Fibroblast of villous mesenchyme (primary cell): ENCODE results near the gene ARHGEF11. TPM values are rescaled to one million over a fixed set of nuclear protein-coding genes. Genes with fewer than 3 reads are reported as not detected.
A peak's percentile ranks its signal among the peaks of the same experiment; 100 is the strongest.

ENCODE experiments used
- DNase-seq: peaks from one replicate; pipeline ENCODE4 v3.0.0-alpha.2; 2010; ENCODE audit warnings: low read depth
- H3K4me3 ChIP-seq: 2 replicates; pipeline ENCODE4 v1.5.1; 2011; ENCODE audit warnings: low read depth, mild to moderate bottlenecking, low read length
- total RNA-seq: library from RNA; depleted of rRNA; stranded (reverse); fragments of >200 nt; gene quantifications from 2 replicates; pipeline ENCODE4 v1.2.3, GENCODE V29; 2012
- TF ChIP-seq, protein P1 (sequence below): IDR thresholded peaks from 2 replicates; pipeline ENCODE4 v1.5.1; 2012; ENCODE audit warnings: low read depth, mild to moderate bottlenecking, low read length; ENCODE audit not compliant: insufficient read depth

ARHGEF11 gene
- total RNA-seq, 1 donor = 34.1 TPM

DNA sequence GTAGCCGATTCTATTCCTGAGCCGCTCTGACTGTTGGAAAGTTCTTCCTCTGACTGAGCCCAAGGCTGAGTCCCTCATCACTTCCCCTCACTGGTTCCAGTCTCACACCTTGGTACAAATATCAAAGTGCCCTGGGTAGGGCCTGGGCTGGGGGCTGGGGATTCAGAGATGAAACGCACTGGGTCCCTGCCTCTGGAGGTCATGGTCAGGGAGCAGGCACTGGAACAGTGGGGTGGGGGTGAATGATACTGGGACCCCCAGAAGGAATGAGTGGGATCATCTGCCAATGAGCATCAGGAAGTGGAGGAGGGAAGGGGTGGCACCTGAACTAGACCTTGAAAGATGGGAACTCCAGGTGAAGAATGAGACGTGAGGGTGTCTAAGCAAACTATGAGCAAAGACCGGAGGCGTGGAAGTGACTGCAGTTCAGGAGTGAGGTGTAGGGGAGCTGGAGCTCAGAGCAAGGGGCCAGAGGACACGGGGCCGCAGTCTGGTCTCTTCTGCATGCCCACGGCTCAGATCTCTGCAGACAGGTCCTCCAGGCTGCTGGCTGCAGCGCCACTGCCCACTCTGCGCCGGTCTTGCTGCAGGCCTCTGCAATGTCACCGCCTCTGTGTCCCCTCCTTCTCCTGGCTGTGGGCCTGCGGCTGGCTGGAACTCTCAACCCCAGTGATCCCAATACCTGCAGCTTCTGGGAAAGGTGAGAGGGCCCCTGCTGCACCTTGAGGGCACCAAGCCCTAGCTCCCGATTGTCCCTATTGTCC, 142.0 kb downstream of the ARHGEF11 start:
- H3K4me3 ChIP-seq = no peak overlapping the region
- TF ChIP-seq, protein P1, sequence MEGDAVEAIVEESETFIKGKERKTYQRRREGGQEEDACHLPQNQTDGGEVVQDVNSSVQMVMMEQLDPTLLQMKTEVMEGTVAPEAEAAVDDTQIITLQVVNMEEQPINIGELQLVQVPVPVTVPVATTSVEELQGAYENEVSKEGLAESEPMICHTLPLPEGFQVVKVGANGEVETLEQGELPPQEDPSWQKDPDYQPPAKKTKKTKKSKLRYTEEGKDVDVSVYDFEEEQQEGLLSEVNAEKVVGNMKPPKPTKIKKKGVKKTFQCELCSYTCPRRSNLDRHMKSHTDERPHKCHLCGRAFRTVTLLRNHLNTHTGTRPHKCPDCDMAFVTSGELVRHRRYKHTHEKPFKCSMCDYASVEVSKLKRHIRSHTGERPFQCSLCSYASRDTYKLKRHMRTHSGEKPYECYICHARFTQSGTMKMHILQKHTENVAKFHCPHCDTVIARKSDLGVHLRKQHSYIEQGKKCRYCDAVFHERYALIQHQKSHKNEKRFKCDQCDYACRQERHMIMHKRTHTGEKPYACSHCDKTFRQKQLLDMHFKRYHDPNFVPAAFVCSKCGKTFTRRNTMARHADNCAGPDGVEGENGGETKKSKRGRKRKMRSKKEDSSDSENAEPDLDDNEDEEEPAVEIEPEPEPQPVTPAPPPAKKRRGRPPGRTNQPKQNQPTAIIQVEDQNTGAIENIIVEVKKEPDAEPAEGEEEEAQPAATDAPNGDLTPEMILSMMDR = no peak
- no peak for DNase-seq

DNA sequence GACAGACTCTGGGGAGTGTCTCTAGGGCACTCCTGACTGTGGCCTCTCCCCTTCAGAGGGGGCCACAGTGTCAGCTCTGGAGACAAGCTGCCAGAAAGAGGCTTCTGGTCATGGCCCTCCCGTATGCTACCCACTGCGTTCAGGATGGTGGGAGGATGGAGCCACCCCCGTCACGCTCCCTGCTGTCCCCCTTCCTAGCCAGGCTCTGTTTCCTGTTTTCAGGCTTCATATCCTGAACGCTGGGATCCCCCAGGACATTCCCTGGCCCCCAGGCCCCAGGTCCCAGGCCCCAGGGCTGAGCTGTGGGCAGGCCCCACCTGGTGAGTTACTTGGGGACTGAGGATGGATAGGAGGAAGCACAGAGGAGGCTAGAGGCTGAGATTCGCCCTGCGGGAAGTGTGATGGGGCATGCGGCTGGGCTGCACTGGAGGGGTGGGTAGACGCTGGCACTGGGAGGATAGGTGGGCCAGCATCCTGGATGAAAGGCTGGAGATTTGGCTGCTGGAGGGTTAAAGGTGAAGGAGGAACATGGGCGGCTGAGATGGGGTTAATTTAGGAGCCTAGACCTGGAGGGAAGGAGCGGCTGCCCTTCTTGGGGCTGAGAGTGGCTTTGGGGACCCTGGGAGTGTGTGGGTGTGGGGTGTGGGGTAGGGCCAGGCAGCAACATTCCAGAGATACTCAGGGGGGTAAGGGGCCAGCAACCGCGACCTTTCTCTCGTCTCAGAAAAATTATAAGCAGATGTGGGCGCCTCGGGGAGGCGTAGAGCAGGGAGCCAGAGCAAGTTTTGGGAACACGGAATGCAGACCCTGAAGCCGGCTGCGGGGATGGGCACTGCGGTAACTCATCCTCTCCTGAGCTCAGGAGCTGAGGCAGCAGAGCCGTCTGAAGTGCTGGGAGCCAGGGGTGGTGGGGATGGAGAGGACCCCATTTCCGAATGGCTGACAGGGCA, 143.3 kb downstream of the ARHGEF11 start:
- TF ChIP-seq, protein P1 = no peak
- DNase-seq = no peak
- no peak overlapping the region for H3K4me3 ChIP-seq

DNA sequence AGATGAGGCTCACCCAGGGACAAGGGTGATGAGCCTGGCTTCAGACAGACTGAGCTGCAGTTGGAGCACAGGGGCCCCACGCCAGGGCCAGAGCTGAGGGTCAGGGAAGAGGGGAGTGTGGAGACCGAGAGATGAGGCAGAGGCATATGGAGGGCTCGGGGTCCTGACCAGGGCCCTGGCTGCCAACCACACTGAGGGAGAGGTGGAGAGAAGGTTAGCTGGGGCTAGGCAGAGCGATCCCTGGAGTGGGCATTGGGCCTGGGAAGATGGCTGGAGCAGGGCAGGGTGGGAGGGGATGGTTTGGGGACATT, 144.0 kb downstream of the ARHGEF11 start:
- TF ChIP-seq, protein P1 = no peak
- DNase-seq = no peak

DNA sequence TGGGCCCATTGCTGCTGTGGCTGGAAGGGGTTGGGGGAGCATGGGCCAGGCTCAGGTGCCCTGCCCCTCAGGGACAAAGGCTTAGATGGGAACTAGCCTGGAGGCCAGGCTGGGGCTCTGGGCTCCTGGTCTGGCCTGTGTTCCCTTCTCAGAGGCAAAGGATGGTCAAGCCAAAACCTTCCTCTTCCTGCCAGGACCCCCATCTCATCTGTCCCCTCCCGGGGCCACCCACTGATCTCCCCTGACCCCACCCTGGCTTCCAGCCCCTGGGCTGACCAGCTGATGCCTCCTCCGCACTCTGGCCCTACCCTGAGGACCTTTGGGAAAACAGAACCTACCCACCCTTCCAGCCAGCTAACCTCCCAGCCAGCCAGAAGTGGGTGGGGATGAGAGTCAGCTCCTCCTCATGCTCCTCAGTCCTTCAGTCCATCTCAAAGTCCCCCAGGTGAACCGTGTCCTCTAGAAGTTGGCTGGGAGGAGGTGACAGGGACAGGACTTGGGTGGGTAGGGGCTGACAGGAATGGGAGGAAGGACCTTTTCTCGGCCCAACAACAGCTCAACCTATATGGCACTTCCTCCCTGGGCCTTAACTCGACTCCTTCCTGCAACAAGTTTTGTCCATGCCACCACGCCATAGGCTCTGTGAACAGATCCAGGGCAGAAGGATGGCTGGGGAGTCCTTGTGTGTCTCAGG, 144.5 kb downstream of the ARHGEF11 start:
- no peak overlapping the region for H3K4me3 ChIP-seq
- TF ChIP-seq, protein P1 = no peak
- DNase-seq = no peak

More for the DNA sequence above, 144.0 kb downstream of the ARHGEF11 start:
- H3K4me3 ChIP-seq = no peak overlapping the region

DNA sequence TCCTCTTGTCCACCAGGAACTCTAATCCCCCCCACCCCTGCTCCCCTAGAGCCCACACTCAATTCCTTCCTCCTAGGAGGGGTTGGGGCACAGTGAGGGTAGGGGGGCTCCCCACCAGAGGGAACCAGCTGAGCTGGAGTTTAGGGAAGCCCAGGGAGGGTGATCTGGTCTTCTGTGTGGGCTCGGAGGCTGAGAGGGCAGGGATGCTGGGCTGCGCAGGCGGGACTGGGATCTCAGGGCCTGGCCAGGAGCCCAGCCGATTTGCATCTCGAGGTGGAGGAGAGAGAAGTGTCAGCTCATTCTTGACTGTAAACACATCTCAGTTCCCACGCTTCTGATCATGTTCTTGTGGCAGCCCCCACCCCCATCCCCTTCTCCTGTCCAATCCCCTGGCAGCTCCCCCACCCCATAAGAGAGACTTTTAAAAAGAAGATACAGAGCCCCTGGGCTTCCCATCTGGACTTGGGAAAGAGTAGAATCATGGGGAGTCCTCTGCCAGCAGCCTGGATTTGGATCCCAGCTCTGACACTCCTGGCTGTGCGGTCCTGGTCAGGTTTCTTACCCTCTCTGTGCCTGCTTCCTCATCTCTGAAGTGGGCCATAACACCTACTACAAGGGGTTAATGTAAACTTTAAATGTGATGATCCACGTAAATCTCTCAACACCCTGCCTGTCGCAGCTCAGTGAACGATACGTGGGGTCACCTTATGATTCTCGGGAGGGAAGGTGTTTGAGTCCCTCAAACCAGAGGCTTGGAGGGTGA, 145.4 kb downstream of the ARHGEF11 start:
- DNase-seq = peak; percentile 82
- no peak overlapping the region for H3K4me3 ChIP-seq
- TF ChIP-seq, protein P1 = no peak
